Calu3 (cell line): ENCODE data around the gene CHD5. TPM values are rescaled to one million over a fixed set of nuclear protein-coding genes. Genes with fewer than 3 reads are reported as not detected.

Experiments used
- BruUV-seq: library from RNA; stranded (reverse); fragments of 400-500 nt; replicated peaks from 2 replicates; lab custom pipeline; 2021; lab: Mats Ljungman, UMichigan
- CTCF ChIA-PET: fragments of 300-600 bp; sonication (Branson Sonifier 250); formaldehyde crosslinking; loops from one replicate; lab custom pipeline; 2022; ENCODE audit warnings: antibody characterized with exemption; lab: Charles Lee
- DNase-seq: peaks from one replicate; pipeline ENCODE4 v3.0.0; 2022
- H3K27ac Mint-ChIP-seq: one replicate; pipeline ENCODE4 v1.8.0; 2022; ENCODE audit warnings: mixed read lengths; ENCODE audit not compliant: unreplicated experiment
- H3K27me3 Mint-ChIP-seq: one replicate; pipeline ENCODE4 v1.8.0; 2022; ENCODE audit warnings: mixed read lengths; ENCODE audit not compliant: unreplicated experiment
- H3K36me3 Mint-ChIP-seq: one replicate; pipeline ENCODE4 v1.8.0; 2022; ENCODE audit warnings: mild to moderate bottlenecking, moderate library complexity, mixed read lengths; ENCODE audit not compliant: insufficient read depth, unreplicated experiment
- H3K4me1 Mint-ChIP-seq: one replicate; pipeline ENCODE4 v1.8.0; 2022; ENCODE audit warnings: mild to moderate bottlenecking, low read depth, mixed read lengths; ENCODE audit not compliant: unreplicated experiment
- H3K4me3 Mint-ChIP-seq: one replicate; pipeline ENCODE4 v1.8.0; 2022; ENCODE audit warnings: mild to moderate bottlenecking, low read depth, moderate library complexity, mixed read lengths; ENCODE audit not compliant: unreplicated experiment
- H3K9me3 Mint-ChIP-seq: one replicate; pipeline ENCODE4 v1.8.0; 2022; ENCODE audit warnings: low read depth, mixed read lengths; ENCODE audit not compliant: unreplicated experiment
- intact Hi-C: fragments of 100-400 bp; cut with micrococcal nuclease; formaldehyde crosslinking; loops from one replicate; pipeline ENCODE4 v1.10.0; 2022; ENCODE audit not compliant: unreplicated experiment
- total RNA-seq: library from RNA; stranded (reverse); gene quantifications from 2 replicates; pipeline ENCODE4 v1.2.3, GENCODE V29; 2022
- TF ChIP-seq, protein P1 (sequence below): fragments of 200-600 bp; IDR thresholded peaks from one replicate; pipeline ENCODE4 v1.8.0; 2022; ENCODE audit warnings: antibody characterized with exemption; ENCODE audit not compliant: unreplicated experiment

Gene CHD5
- total RNA-seq, 1 experiment from 2014 or later: 0.28 TPM

- Mint-ChIP-seq H3K27me3 (peaks cover 50% of the 10 kb centered on the region), H3K36me3 (no peaks in the 10 kb centered on the region), H3K4me1 (no peaks in the 10 kb centered on the region), H3K4me3 (no peak overlapping the region), H3K9me3 (no peaks in the 10 kb centered on the region), H3K27ac (no peak overlapping the region)
- intact Hi-C loops: no loop called here
- no peak for DNase-seq
- TF ChIP-seq, protein P1, sequence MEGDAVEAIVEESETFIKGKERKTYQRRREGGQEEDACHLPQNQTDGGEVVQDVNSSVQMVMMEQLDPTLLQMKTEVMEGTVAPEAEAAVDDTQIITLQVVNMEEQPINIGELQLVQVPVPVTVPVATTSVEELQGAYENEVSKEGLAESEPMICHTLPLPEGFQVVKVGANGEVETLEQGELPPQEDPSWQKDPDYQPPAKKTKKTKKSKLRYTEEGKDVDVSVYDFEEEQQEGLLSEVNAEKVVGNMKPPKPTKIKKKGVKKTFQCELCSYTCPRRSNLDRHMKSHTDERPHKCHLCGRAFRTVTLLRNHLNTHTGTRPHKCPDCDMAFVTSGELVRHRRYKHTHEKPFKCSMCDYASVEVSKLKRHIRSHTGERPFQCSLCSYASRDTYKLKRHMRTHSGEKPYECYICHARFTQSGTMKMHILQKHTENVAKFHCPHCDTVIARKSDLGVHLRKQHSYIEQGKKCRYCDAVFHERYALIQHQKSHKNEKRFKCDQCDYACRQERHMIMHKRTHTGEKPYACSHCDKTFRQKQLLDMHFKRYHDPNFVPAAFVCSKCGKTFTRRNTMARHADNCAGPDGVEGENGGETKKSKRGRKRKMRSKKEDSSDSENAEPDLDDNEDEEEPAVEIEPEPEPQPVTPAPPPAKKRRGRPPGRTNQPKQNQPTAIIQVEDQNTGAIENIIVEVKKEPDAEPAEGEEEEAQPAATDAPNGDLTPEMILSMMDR: no peak
- CTCF ChIA-PET: no interaction called here
- no TSS peak for BruUV-seq
Measured at GRCh38 chr1:6097117-6097595, 83.0 kb downstream of the CHD5 start.

GRCh38 chr1:6096243-6097116 is 83.6 kb downstream of the CHD5 start:
- intact Hi-C loops: no loop called here
- DNase-seq: no peak
- Mint-ChIP-seq H3K36me3 (no peaks in the 10 kb centered on the region), H3K4me3 (no peak overlapping the region), H3K27ac (no peak overlapping the region), H3K27me3 (peaks cover 50% of the 10 kb centered on the region), H3K4me1 (no peaks in the 10 kb centered on the region), H3K9me3 (no peaks in the 10 kb centered on the region)
- BruUV-seq: no TSS peak
- TF ChIP-seq, protein P1: no peak
- CTCF ChIA-PET: no interaction called here

GRCh38 chr1:6095511-6096242 is 84.4 kb downstream of the CHD5 start:
- Mint-ChIP-seq H3K9me3 (no peaks in the 10 kb centered on the region), H3K4me3 (no peak overlapping the region), H3K36me3 (no peaks in the 10 kb centered on the region), H3K27me3 (peaks cover 50% of the 10 kb centered on the region), H3K4me1 (no peaks in the 10 kb centered on the region), H3K27ac (no peak overlapping the region)
- DNase-seq: no peak
- CTCF ChIA-PET: no interaction called here
- no TSS peak for BruUV-seq
- TF ChIP-seq, protein P1: no peak
- intact Hi-C loops: no loop called here

DNA sequence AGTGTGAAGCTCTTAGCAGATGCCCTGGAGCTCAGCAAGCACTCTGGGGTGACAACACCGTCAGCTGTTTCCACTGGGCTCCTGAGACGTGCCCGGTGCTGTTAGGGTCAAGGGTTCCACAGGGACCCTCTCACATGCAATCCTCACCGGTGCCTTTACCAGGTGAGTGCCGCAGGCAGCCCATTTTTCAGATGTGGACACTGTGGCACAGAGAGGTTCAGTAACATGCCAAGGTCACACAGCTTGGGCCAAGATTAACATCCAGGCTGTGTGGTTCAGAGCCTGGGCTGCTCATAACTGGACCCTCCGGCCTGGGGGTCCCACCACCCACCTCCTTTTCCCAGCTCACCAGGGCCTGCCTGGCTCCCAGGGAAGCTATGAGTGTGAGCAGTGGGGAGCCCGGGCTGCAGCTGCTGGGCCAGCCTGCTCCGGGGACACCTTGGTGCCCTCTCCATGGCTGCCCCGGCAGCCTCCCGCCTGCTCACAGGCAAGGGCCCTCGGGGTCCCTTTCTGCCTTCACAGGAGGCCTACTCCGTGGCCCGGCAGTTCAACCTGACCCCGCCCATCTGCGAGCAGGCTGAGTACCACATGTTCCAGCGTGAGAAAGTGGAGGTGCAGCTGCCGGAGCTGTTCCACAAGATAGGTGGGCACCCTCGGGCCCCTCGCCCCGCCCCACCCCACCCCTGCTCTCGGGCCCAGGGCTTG is 85.2 kb downstream of the CHD5 start:
- TF ChIP-seq, protein P1: no peak
- Mint-ChIP-seq H3K4me1 (no peaks in the 10 kb centered on the region), H3K27ac (no peak overlapping the region), H3K4me3 (no peak overlapping the region), H3K9me3 (no peaks in the 10 kb centered on the region), H3K36me3 (no peaks in the 10 kb centered on the region), H3K27me3 (peaks cover 50% of the 10 kb centered on the region)
- intact Hi-C loops: no loop called here
- CTCF ChIA-PET: no interaction called here
- no peak for DNase-seq
- no TSS peak for BruUV-seq
